GM21423 (cell line): ENCODE data around the gene PTCH1.

ENCODE experiments used
- ATAC-seq: cut with Tn5 transposase; IDR thresholded peaks from one replicate; pipeline ENCODE4 v1.9.1; 2021; ENCODE audit warnings: mild to moderate bottlenecking, moderate library complexity; ENCODE audit not compliant: unreplicated experiment

The PTCH1 gene

GRCh38 chr9:95468791-95469190, 48.0 kb downstream of the PTCH1 start:
- ATAC-seq: no peak

GRCh38 chr9:95465115-95465514, 51.7 kb downstream of the PTCH1 start:
- no peak for ATAC-seq

DNA sequence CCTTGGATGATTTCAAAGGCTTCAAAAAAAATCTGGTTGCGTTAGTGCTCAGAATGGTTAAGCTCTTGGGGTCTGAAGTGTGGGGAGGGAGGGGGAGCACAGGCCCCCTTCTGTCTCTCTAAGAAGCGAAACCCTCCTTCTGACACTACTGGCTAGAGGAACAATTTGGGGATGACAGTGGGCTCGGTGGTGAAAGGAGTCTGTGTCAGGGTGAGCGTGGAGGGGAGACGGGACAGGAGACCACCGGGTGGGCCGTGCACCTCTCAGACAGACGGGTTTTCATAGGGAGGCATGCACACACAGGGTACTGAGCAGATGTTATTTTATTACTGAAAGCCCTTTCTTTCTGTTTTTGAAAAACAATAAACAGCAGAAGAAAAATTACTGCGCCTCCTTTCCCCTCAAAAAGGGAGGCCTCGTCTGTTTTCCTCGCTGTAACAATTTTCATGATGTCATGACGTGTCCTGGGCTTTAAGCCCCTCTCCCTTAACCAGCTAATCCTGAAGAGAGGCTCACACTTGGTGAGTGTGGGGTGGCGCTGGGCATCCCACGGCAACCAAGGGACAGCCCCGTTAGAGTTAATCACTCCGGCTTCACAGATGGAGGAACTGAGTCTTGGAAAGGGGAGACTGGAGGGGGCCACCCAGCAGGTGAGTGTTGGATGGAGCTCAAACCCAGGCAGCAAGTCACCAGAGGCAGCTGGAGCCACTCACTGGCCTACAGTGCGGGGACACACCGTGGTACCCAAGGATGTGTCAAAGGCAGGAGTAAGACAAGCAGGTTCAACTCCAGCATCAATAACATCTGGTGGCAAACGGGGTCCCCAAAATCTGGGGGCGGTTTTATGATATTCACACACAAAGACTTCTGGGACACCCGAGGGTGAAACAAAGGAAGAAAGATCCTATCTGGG, 53.4 kb downstream of the PTCH1 start:
- no peak for ATAC-seq

DNA sequence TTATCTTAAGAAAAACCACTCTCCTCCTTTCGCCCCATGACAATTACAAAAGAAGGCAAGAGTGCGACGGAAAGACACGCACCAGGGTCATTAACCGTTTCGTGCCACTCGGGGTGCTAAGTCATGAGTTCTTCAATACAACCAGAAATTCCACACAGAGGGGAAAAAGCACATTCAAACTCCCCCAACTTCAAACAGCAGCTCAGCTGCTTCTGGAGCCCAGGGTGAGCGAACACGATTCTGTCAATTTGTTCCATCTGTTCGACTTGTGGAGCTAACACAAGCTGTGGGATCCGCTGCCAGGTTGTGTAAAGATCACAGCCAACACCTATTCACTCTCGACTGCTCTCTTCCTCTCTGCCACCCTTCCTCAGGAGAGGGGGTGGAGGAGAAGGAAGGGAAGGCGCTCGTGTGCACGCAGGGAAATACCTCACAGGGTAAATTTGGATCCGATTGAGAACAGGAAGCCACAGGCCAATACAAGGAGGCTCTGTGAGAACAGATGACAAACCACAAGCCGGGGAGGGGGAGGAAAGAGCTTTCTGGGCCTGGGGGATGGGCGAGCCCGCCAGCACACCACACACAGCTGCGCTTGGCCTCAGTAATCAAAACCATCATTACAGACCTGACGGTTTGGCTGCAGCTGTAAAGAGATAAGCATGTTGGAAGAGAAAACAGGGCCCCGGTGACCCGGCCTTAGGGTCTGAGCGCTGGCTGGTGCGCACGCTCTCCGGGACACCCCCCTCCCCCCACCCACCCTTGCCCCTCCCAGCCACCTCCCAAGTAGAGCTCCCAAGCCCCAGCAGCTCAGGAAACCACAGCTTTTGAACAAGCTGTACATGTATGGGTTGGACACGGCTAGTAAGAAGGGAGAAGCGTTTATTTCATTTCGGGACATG, 54.3 kb downstream of the PTCH1 start:
- peak; percentile 97 for ATAC-seq

DNA sequence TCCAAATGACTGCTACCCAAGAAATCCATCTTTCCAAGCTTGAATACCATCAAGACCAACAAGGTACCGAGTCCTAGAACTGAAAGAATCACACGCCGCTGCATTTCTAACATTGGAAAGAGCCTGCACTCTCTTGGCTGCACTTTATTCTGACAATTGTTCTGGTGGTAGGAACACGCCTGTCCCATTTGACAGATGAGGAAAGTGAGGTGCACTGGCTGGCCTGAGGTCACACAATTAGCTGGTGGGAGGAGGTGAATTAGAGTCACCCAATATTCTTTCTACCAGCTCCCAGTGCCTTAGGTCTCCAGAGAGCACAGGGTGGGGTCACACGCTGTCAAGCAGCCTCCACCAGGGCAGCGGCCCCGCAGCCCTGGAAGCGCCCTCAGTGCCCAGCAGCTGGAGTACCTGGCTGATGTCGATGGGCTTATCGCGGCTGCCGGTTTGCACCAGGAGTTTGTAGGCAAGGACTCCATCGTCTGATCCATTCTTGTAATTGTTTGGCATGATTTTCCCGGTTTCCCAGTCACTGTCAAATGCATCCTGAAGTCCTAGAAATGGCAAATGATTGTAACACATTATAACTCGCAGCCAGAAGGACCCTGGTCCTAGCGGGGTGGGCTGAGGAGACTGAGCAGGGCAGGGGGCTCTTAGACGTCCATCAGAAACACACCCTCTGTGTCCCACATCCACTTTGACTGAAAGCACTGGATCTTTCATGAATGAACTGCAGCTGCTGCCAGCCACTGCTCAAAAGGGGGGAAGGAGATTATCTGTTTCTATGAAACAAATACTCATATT, 55.1 kb downstream of the PTCH1 start:
- no peak for ATAC-seq

GRCh38 chr9:95460518-95461164, 56.1 kb downstream of the PTCH1 start:
- no peak for ATAC-seq

GRCh38 chr9:95459851-95460517, 56.8 kb downstream of the PTCH1 start:
- ATAC-seq: no peak

DNA sequence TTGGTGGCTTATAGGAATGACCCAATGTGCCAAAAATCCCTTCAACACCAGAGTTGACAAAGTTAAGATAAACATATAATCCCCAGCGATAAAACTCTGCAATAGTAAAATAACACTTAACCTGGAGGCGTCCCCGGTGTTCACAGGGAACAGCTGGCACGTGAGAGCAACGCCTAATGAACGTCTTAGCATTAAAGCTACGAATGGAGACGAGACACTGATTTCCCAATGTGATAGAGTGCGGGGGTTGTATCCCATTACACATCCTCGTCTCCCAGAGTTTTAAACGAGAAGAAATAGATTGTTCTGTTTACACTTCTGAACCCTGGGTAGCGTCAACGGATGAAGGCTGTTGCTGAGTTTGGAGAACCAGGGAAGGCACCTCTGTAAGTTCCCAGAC, 57.6 kb downstream of the PTCH1 start:
- no peak for ATAC-seq

- ATAC-seq: no peak
Measured at GRCh38 chr9:95458666-95459065, 58.1 kb downstream of the PTCH1 start.

DNA sequence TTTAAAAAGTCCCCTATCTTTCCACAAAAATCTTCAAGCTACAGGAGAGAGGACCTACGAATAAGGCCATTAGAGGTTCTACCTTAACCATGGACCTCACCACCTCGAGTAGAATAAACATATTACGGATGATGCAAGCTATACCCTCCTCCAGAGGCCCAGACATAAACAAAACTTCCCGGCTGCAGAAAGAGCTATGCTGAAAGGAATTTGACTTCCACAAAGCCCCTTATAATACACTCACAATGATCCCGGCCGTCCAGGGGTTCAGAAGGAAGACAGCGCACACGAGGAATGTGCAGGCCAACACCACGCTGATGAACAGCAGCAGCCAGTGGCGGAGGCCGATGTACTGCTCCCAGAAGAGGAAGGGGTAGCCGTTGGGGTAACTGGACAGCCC, 59.0 kb downstream of the PTCH1 start:
- ATAC-seq: no peak

- ATAC-seq: no peak
Measured at GRCh38 chr9:95455714-95456113, 61.1 kb downstream of the PTCH1 start.

DNA sequence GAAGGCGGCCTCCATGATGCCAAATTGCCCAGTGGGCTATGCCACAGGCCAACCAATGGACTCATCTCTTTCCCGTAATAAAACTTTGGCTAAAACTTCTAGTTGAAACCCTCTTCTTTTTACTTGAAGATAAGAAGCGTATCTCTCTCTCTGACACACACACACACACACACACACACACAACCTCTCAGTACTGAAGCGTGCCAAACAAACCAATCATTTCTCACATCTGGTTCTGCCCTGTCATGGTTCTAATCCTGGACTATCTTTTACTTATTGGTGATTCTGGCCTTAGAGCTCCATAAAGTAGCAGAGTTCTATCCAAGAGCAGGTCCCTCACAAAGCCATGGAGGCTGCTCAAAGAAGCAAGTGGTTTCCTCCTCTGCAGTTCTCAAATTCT, 64.6 kb downstream of the PTCH1 start:
- no peak for ATAC-seq

- ATAC-seq: no peak
Measured at GRCh38 chr9:95451065-95451426, 65.7 kb downstream of the PTCH1 start.

DNA sequence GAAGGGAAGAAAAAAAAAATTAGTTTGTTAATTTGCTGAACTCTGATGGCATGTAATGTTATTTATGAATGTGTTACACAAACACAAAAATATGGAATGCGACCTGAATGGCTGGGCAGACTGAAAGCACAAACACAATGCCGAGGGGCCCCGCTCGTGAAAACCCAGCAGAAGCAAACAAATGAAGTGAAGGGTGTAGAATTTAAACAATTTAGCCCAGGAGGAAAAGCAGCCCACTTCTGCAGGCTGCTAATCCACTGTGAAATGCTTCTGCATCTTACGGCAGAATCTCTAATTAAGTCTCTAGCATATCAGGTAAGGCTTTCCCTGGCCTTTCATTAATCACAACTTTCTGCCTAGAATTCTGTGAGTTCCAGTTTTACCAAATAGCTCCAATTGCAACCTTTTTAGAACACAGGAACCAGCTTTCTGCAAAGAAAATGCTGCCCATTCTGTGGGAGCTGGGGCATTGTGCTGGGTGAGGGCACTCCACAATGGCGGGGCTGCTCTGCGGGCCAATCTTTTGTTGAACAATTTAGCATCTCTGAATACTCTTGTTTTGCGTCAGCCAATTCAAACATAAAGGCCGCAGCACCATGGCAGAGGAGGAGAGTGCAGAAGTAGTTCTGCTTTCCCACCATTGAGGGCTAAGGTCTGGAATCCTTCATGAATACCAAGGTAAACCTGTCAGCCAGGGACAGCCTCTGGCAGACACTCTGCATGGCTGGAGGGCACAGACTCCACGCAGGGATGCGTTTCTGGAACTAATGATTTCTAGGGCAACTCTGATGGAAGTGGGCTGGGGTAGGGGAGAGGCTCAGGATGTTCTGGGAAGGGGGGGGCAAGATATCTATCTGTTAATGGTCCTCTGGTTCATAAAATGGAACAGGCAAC, 66.4 kb downstream of the PTCH1 start:
- no peak for ATAC-seq

DNA sequence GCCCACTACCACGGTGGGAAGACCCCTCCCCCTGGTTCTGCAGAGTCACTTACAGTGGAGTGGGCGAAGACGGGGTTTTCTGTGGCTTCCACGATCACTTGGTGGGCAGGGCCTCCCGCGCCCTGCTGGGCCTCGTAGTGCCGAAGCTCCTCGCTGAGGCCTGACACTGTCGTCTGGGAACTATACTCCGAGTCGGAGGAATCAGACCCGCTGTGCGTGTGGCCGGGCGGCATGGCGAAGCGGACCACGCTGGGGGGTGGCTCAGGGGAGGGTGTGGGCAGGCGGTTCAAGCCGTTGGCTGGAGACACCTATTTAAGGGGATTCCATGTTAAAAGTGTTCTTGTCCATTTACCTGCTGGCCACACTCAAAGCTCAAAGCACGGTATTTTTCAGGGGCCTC, 67.8 kb downstream of the PTCH1 start:
- no peak for ATAC-seq

GRCh38 chr9:95447660-95448420, 68.9 kb downstream of the PTCH1 start:
- ATAC-seq: no peak

DNA sequence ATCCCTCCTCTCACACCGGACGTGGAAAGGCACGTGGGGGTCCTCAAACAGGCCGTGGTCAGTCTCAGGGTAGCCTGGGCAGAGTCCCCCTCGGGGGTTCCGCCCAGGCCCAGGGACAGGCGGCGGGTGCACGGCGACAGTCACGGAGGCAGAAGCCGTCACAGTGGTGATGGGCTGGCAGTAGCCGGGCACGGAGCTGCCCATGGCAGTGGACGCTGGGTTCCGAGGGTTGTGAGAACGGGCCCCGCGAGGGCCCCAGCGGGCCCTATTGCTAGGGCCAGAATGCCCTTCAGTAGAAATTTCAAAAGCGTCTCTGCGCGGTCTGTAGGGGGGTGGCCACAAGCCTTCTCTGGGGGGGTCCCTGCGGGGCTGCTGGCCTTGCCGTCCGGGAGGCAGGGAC, 69.8 kb downstream of the PTCH1 start:
- no peak for ATAC-seq

DNA sequence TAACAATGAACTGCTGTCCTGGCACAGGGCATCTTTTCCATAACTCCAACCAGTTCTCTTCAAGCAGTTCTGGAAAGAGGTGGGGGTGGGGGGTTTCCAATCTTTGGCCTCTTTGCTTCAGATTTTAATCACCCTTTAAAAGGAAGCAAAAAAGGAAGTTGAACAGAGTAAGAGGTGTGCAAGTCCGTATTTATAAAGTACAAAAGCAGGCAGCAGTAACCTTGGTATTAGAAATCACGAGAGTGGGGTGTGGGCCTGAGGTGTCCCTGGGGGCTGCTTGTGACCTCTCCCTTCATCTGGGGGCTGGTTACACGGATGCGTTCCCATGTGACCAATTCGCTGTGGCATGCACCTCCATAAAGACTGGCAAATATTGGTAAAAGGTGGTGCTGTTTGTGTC, 70.5 kb downstream of the PTCH1 start:
- ATAC-seq: no peak
